Activated CD8-positive, alpha-beta memory T cell treated with anti-CD3 and anti-CD28 coated beads, Interleukin-2, amount 50 U/mL, for 24 hours (primary cell): Measurements from ENCODE around the gene TAF1B.
A peak's percentile ranks its signal among the peaks of the same experiment; 100 is the strongest.

Experiments
- DNase-seq: peaks from one replicate; pipeline ENCODE4 v3.0.0-alpha.2; 2020; ENCODE audit errors: extremely low read depth

TAF1B gene

GRCh38 chr2:9941196-9941995, 98.1 kb downstream of the TAF1B start:
- DNase-seq: no peak

DNA sequence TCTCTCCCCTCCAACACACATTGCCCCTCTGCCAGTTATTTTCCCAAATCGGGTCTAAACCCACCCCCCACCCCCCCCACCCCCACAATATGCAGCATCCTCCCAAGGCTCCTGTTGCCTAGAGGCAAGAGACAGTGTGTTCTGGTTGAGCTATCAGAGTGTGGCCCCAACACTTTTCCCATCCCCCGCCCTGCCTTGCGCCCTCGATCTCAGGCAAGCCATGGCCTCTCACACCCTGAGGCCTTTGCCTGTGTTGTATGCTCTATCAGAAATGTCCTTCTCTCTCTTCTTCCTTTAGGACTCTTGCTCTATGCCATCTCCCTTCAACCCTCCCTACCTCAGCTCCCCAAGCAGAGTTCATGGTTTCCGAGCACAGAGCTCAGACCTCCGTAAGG, 98.7 kb downstream of the TAF1B start:
- no peak for DNase-seq

DNA sequence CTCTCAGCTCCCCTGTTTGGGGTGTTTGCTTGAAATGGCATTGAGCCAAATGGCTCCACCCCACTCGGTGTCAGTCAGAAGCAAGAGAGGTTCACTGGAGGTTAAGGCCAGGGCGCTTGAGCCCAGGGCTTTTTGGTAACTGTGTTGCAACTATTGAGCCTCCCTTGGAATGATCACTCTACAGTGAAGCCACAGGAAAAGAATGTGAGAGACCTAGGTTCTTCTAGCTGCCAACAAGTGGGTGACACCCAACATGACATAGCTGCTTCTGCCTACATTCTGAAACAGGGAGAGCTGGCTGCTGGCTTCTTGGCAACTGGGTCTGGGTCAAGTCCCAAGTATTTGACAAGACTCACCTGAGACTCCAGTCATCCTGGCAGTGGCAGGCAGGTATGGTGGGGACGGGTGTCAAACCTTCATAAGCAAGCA, 101.1 kb downstream of the TAF1B start:
- DNase-seq: no peak

DNA sequence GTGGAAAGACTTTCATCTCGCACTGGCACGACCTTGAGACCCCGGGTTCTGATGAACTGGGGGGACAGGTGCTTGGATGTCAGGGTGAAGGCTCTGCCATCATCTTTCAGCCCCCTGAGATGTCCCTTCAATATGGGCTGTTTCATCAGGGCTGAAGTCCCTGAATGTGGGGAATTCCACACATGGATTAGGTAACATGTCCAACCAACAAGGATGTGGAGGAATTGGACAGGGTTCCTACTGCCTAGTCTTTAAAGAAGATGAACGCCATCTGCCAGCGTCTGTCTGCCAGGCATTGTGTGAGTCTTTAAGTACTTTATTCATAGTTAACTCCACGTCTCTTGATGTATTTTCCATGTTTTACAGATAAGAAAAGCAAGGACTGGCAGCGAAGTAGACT, 102.3 kb downstream of the TAF1B start:
- no peak for DNase-seq

DNA sequence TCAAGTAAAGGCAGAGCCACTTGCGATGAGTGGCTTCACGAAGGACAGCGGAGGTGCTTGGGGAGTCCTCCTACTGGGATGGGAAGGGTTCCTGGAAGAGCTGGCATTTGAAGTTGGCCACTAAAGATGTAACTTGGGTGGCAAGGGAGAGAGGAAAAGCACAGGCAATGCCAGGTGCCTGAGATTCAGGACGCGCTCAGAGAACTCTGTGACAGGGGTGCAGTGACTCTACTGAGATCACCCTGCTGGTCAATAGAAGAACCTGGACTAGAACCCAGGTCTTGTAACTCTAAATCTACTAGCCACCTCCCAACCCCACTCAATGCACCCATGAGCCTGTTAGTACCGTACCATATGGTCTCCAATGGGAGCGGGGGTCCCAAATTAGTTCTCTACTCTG, 102.8 kb downstream of the TAF1B start:
- DNase-seq: no peak

DNA sequence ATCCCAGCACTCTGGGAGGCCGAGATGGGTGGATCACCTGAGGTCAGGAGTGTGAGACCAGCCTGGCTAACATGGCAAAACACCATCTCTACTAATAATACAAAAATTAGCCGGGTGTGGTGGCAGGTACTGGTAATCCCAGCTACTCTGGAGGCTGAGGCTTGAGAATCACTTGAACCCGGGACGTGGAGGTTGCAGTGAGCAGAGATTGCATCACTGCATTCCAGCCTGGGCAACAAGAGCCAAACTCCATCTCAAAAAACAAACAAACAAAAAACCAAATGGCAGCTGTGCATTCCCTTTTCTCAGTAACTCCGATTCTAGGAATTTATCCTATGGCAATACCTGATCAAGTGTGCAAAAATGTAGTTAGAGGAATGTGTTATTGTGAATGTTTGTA, 103.5 kb downstream of the TAF1B start:
- DNase-seq: no peak

GRCh38 chr2:9948721-9949120, 105.4 kb downstream of the TAF1B start:
- DNase-seq: no peak

GRCh38 chr2:9949239-9949991, 106.1 kb downstream of the TAF1B start:
- no peak for DNase-seq

GRCh38 chr2:9949992-9950520, 106.8 kb downstream of the TAF1B start:
- no peak for DNase-seq

GRCh38 chr2:9950521-9951271, 107.4 kb downstream of the TAF1B start:
- DNase-seq: no peak

- DNase-seq: no peak
Observed at GRCh38 chr2:9951272-9951521, 107.9 kb downstream of the TAF1B start.

DNA sequence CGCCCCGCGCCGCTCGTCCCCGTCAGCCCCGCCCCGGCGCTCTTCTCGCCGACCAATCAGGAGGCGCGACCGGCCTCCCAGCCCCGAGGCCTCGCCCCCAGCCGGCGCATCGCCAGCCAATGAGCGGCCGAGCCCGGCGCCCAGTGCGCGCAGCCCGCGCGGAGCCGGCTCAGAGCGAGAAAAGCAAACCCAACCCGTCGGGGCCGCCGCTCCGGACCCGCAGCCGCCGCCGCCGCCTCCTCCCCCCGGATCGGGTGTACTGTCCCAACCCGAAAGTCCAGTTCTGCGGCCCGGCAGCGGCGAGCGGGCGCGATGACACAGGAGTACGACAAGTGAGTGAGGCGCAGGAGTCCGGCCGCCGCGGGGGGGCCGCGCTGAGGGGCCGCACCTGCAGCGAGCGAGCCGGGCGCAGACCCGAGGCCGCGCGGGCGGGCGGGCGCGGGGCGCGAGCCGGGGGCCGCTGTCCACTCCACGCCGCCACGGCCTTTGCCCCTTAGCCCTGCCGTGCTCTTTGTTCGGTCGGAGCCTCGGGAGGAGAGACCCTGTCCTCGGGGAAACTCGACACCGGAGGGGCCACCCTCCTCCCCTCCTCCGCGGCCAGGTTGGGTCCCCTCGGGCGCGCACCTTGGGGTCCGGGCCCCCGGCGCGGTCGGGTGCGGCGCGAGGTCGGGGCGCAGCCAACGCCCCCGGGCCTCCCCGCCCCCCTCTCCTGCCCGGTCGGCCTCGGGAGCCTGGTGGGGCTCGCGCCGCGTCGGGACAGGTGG, 108.4 kb downstream of the TAF1B start, which contains the start of gene GRHL1:
Gene GRHL1 (plus strand): TSS at position 172 of the 764 bp plus-strand sequence. CDS start 141 bp downstream, at position 313.
- peak; percentile 71 for DNase-seq

- no peak for DNase-seq
Observed at GRCh38 chr2:9952286-9952737, 109.0 kb downstream of the TAF1B start.

DNA sequence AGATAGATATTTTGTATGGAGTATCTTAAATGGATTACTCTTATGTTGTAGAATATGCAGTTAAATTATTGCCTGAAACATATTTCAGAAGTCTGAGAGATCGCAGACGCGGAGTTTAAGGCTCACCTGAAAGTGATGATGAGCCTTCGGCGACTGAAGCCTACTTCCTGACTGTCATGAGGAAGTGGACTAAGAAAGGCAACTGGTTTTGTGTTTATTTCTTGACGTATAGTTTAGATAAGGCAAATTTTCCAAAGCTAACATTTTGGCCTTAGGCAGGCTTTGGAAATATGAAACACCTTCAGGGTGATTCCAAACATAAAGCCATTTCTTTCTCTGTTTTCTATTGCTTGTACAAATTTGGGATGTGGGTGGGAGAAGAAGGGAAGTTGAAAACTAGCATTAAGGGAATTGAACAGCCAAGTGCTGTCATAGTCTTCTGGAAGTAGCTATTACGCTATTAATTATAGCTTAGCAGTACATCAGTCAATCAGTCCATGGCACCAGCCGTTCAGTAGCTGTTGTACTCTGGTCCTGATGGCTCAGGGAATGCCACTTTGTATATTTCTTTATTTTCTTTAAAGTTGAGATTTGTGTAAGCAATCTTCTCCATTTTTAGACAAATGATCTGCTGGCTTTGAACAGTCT, 109.7 kb downstream of the TAF1B start:
- DNase-seq: no peak

- no peak for DNase-seq
Observed at GRCh38 chr2:9954136-9954535, 110.9 kb downstream of the TAF1B start.

DNA sequence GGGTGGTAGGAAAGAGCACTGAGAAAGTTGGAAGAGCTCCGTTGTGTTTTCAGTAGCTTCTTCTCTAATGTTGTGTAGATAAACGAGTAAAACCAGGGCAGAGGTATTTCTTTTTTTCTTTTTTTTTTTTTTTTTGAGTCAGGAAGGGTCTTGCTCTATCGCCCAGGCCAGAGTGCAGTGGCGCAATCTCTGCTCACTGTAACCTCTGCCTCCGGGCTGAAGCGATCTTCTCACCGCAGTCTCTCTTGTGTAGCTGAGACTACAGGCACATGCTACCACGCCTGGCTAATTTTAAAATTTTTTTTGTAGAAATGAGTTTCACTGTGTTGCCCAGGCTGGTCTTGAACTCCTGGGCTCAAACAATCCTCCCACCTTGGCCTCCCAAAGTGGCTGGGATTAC, 114.8 kb downstream of the TAF1B start:
- no peak for DNase-seq

DNA sequence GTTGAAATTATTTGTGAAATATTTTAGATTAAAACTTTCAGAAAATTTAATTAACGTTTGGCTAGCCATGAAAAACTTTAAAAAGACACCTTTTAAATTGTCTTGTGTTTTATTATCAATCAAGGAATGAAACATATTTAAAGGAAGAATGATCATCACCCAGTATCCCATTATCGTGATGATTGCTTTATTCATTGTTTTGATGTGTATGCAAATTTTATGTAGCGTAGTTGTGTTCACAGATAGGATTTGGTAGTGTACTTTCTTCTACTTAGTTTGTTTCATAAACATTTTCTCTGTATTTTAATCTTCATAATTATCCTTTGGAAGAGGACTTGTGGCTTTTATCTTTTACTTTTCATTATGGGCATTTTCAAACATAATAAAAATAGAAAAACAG, 116.0 kb downstream of the TAF1B start:
- no peak for DNase-seq

- DNase-seq: no peak
Observed at GRCh38 chr2:9961013-9961412, 117.7 kb downstream of the TAF1B start.

DNA sequence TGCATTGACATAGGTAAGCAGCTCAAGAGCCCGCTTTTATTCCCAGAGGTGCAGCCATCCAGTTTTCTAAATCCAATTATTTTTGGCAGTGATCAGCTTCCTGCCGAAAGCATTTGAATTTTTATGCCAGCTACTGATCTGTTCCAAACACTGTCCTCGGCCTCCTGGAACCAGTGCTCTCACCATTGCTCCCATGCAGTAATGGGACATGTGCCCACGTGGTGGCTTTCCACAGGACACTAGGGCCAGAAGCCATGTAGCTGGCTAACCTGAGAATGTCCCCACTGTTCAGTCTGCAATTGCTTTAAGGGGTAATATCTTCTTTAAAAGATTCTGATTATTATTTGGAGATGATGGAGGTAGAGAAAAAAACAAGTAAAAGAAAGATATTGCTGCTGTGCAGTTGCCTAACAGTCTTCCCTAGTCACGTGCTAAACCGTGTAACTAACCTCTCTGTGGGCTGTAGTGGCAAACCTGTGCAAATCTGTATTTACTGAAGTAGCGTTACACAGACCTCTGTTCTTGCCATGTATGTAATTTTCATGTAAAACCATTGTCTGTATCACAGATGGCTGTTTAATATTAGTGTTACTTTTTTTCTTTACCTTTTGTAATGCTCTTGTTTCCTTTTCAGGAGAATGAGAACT, 121.2 kb downstream of the TAF1B start:
- DNase-seq: no peak

DNA sequence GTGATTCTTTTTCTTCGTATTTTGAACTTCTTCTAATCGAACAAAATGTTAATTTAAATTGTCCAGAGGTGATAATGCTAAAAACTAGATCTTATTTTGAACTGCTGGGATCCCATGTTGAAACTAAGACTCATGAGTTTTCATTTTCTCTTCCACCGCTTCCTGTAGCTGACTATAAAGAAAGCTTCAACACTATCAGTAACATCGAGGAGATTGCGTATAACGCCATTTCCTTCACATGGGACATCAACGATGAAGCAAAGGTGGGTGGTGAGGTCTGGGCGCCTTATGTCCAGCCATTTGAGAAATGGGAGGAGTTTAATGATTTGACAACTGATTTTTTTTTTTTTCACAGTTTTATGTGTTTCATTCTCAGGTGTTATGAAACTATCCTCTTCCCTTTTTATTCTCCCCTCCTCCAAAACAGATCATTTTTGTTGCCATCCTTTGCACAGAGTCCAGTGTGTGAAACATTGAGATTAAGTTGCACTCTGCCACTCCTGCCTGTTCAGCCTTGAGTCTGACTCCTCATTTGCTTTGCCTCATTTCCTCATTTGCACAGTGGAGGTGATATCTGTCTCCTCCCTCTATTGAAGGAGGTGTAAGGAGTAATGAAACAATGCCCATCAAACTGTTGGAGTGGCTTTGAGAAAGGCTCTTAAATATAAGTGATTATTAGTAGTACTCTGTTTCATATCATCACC, 122.0 kb downstream of the TAF1B start:
- DNase-seq: no peak
